ENCODE data around the gene ANKK1. TPM values are rescaled to one million over a fixed set of nuclear protein-coding genes. Genes with fewer than 3 reads are reported as not detected.

The ANKK1 gene
- total RNA-seq, 4 donors from 2014 or later = 0.46 to 1.0 TPM; not detected in 2

- no peak overlapping the region for H3K27ac ChIP-seq
- ATAC-seq (no peak), DNase-seq (no peak)
- H3K36me3 ChIP-seq = peaks cover 0 to 55% of the 10 kb centered on the region in 2 donors
- H3K9me3 ChIP-seq = no peaks in the 10 kb centered on the region
- in situ Hi-C loops (cut with MboI; ENCODE audit: low sequenced_read_pairs in 4 of 4) = loop anchor here in 1 of 4 donors (10.0 kb wide), 1 partner anchor 61 kb away; no protein-coding TSS in a partner anchor
- no peaks in the 10 kb centered on the region for H3K4me1 ChIP-seq
- no peak overlapping the region for H3K4me3 ChIP-seq
- no peaks in the 10 kb centered on the region for H3K27me3 ChIP-seq
- TF ChIP-seq, protein P1, sequence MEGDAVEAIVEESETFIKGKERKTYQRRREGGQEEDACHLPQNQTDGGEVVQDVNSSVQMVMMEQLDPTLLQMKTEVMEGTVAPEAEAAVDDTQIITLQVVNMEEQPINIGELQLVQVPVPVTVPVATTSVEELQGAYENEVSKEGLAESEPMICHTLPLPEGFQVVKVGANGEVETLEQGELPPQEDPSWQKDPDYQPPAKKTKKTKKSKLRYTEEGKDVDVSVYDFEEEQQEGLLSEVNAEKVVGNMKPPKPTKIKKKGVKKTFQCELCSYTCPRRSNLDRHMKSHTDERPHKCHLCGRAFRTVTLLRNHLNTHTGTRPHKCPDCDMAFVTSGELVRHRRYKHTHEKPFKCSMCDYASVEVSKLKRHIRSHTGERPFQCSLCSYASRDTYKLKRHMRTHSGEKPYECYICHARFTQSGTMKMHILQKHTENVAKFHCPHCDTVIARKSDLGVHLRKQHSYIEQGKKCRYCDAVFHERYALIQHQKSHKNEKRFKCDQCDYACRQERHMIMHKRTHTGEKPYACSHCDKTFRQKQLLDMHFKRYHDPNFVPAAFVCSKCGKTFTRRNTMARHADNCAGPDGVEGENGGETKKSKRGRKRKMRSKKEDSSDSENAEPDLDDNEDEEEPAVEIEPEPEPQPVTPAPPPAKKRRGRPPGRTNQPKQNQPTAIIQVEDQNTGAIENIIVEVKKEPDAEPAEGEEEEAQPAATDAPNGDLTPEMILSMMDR (IDR thresholded peaks at IDR 0.05 in 4 of 5, conservative IDR thresholded peaks at IDR 0.05 in 1 of 5) = no peak
- no peak for TF ChIP-seq POLR2A (IDR thresholded peaks at IDR 0.05)
- intact Hi-C loops (cut with DNase I; ENCODE audit: low total_unique reads) = no loop called here
Measured at GRCh38 chr11:113365895-113366294, 21.7 kb upstream of the ANKK1 start.

GRCh38 chr11:113369411-113369810 is 18.2 kb upstream of the ANKK1 start:
- Histone ChIP-seq H3K27me3 (no peaks in the 10 kb centered on the region), H3K27ac (no peak overlapping the region), H3K9me3 (no peaks in the 10 kb centered on the region), H3K36me3 (peaks cover 0 to 26% of the 10 kb centered on the region in 2 donors), H3K4me1 (no peaks in the 10 kb centered on the region), H3K4me3 (no peak overlapping the region)
- in situ Hi-C loops (cut with MboI; ENCODE audit: low sequenced_read_pairs in 4 of 4) (loop anchor here in 1 of 4 donors (10.0 kb wide), 1 partner anchor 65 kb away; no protein-coding TSS in a partner anchor), intact Hi-C loops (cut with DNase I; ENCODE audit: low total_unique reads) (no loop called here)
- TF ChIP-seq, protein P1 (IDR thresholded peaks at IDR 0.05 in 4 of 5, conservative IDR thresholded peaks at IDR 0.05 in 1 of 5) = no peak
- TF ChIP-seq POLR2A (IDR thresholded peaks at IDR 0.05) = no peak
- DNase-seq = no peak
- no peak for ATAC-seq

DNA sequence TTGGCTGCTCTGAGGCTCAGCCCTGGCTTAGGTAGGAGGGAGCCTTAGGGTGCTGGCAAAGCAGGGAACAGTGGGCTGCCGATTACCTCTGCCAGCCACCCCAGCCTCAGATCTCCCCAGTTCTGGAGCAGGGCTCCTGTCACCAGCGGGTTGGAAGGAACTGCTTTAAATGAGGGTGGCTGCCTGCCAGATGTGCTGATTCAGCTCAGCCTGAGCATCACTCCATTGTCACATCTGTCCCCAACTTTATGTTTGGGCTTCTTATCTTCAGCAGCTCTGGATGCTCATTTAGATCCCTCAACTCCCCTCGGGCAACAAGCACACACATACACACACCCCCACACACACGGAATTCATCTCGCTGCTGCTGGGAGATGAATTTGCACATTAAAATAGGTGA is 16.9 kb upstream of the ANKK1 start:
- Histone ChIP-seq H3K27me3 (no peaks in the 10 kb centered on the region), H3K36me3 (peaks cover 0 to 16% of the 10 kb centered on the region in 2 donors), H3K27ac (no peak overlapping the region), H3K4me3 (no peak overlapping the region), H3K9me3 (no peaks in the 10 kb centered on the region), H3K4me1 (no peaks in the 10 kb centered on the region)
- in situ Hi-C loops (cut with MboI; ENCODE audit: low sequenced_read_pairs in 4 of 4) (no loop called here), intact Hi-C loops (cut with DNase I; ENCODE audit: low total_unique reads) (no loop called here)
- TF ChIP-seq, protein P1 (IDR thresholded peaks at IDR 0.05 in 4 of 5, conservative IDR thresholded peaks at IDR 0.05 in 1 of 5) = no peak
- no peak for TF ChIP-seq POLR2A (IDR thresholded peaks at IDR 0.05)
- no peak for DNase-seq
- ATAC-seq = no peak

GRCh38 chr11:113372309-113372708 is 15.3 kb upstream of the ANKK1 start:
- no peaks in the 10 kb centered on the region for H3K9me3 ChIP-seq
- H3K27me3 ChIP-seq = no peaks in the 10 kb centered on the region
- H3K4me3 ChIP-seq = no peak overlapping the region
- TF ChIP-seq, protein P1 (IDR thresholded peaks at IDR 0.05 in 4 of 5, conservative IDR thresholded peaks at IDR 0.05 in 1 of 5) = no peak
- TF ChIP-seq POLR2A (IDR thresholded peaks at IDR 0.05) = no peak
- DNase-seq (no peak), ATAC-seq (no peak)
- in situ Hi-C loops (cut with MboI; ENCODE audit: low sequenced_read_pairs in 4 of 4) (no loop called here), intact Hi-C loops (cut with DNase I; ENCODE audit: low total_unique reads) (no loop called here)
- peaks cover 0 to 4% of the 10 kb centered on the region in 2 donors for H3K36me3 ChIP-seq
- no peaks in the 10 kb centered on the region for H3K4me1 ChIP-seq
- H3K27ac ChIP-seq = no peak overlapping the region

GRCh38 chr11:113373306-113373705 is 14.3 kb upstream of the ANKK1 start:
- H3K4me1 ChIP-seq = no peaks in the 10 kb centered on the region
- no peak overlapping the region for H3K4me3 ChIP-seq
- DNase-seq = no peak
- H3K9me3 ChIP-seq = no peaks in the 10 kb centered on the region
- in situ Hi-C loops (cut with MboI; ENCODE audit: low sequenced_read_pairs in 4 of 4) (no loop called here), intact Hi-C loops (cut with DNase I; ENCODE audit: low total_unique reads) (no loop called here)
- H3K36me3 ChIP-seq = no peaks in the 10 kb centered on the region
- H3K27me3 ChIP-seq = no peaks in the 10 kb centered on the region
- TF ChIP-seq, protein P1 (IDR thresholded peaks at IDR 0.05 in 4 of 5, conservative IDR thresholded peaks at IDR 0.05 in 1 of 5) = no peak
- no peak for TF ChIP-seq POLR2A (IDR thresholded peaks at IDR 0.05)
- ATAC-seq = peak in 1 of 2 donors; percentile 44
- no peak overlapping the region for H3K27ac ChIP-seq

Data from gastrocnemius medialis (tissue), 4 donors.